ENCODE data around the gene STEAP3.
"Not testable (repeated sequence)": the region's sequence is repeated elsewhere in the genome, so short reads cannot be mapped to it uniquely, and the experiment has no call there.

Gene STEAP3

DNA sequence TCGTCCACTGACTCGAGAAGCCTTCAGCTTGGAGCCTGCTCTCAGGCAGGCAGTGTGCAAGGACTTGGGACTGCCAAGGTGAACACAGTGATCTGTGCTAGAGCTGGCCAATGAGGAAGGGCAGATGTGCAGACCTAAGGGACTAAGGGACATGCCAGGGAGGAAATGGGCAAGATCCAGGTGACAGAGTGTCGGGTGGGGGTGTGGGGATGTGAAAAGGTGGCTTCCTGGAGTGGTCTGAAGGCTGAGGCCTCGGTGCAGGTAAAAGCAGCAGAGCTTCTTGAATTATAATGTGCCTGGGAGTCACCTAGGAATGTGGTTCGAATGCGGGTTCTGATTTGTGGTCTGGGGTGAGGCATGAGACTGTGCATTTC, 42.0 kb downstream of the STEAP3 start:
- DNase-seq, result no peak

DNA sequence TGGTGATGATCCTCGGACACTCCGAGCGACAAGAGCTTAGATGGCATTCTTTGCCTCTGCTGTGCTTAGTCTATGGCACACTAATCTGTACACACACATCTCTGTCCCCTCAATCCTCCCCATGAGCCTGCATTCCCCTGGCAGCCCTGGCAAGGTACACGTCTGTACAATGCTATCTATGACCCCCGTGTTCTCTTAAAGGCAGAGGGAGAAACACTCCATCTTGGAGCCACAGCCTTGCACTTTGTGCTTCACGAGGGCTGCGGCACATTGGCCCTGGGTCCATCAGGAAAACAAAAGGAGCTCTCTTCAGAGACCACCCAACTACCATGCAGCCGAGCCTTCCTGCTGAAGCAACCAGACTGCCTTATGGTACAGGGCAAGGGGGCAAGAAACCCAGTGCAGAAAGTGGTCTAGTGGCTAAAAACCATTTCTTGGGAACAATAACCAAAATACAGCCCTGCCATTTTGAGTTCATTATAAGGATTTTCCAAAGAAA, 42.5 kb downstream of the STEAP3 start:
- DNase-seq, result no peak

DNA sequence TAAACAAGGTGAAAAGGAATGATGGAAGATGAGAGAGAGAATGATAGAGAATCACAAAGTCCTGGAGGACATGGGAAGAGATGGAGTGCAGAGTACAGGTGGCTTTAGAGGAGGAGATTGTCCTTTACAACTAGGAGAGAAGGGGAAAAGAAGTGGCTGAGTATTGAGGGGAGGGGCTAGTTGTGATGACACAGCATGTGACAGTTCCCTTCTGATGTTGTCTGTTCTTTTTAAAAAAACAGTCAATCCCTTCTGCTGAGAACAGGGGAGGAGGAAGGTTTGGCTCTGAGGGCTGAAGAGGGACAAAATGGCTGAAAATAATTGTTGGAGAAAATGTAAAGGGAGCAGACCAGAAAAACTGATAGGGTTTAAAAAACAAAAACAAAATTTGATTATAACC, 44.0 kb downstream of the STEAP3 start:
- DNase-seq, result no peak

DNA sequence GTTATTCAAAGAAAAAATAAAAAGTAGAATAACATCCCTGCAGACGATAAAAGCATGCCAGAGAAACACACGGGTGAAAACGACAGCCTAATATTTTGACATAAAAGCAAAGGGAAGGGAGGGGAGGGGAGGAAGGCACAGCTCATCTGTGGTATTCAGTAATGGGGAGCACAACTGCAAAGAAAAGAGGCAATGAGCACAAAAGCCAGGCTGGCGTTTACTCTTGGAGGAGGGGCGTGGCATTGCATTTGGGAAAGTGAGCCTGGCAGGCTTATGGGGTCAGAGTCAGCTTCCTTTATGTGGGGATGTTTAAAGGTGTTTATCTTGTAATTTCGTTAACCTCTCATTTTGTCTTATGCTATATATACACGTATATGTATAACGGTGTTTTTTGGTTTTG, 53.2 kb downstream of the STEAP3 start:
- no peak for DNase-seq

DNA sequence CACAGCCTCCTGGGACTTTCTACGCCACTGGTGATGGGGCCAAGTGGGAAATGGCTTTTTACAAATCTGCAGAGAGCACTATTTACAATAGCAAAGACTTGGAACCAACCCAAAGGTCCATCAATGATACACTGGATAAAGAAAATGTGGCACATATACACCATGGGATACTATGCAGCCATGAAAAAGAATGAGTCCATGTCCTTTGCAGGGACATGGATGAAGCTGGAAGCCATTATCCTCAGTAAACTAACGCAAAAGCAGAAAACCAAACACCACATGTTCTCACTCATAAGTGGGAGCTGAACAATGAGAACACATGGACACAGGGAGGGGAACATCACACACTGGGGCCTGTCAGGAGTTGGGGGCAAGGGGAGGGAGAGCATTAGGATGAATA, 54.8 kb downstream of the STEAP3 start:
- not testable (repeated sequence) for DNase-seq

DNA sequence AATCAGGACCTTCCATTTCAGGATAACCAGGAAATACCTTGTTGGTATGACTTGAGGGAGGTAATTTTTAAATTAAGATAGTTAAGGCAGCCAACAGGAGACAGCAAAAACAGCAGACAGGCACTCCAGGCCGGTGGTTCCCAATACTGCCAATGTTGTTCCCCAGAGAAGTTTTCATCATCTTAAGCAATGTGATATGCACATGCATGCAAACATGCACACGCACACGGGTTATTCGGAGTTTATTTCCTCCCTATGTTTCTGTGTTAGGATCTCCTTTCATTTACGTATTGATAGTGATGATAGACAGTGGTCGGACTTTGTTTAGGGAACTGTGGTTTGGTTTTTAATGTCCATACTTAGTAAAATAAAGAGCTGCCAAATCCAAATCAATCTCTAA, 55.3 kb downstream of the STEAP3 start:
- DNase-seq, result no peak

DNA sequence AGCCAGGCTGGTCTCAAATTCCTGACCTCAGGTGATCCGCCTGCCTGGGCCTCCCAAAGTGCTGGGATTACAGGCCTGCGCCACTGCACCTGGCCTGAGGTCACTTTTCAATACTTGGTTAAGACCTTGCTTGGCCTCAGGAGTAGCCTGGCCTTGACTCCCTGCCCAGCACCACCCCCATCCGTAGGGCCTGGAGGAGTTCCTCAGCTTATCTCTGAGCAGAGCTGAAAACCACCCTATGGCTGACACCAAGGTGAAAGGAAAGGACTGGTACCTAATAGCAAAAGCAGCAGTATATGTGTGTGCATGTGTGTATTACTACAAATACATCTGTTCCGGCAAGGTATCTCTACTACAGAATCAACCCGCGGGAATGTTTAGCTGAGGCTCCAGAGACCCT, 56.0 kb downstream of the STEAP3 start:
- DNase-seq, result no peak

DNA sequence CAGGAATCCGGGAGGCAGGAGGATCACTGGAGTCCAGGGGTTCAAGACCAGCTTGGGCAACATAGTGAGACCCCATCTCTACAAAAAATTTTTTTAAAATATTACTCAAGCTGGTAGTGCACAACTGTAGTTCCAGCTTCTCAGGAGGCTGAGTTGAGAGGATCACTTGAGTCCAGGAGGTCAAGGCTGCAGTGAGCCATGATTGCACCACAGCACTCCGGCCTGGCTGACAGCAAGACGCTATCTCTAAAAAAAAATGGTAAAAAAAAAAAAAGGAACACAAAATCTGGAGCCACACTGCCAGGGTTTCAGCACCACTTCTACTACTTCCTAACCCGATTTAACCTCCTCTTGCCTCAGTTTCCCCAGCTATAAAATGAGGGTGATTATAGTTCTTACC, 57.0 kb downstream of the STEAP3 start:
- no peak for DNase-seq

DNA sequence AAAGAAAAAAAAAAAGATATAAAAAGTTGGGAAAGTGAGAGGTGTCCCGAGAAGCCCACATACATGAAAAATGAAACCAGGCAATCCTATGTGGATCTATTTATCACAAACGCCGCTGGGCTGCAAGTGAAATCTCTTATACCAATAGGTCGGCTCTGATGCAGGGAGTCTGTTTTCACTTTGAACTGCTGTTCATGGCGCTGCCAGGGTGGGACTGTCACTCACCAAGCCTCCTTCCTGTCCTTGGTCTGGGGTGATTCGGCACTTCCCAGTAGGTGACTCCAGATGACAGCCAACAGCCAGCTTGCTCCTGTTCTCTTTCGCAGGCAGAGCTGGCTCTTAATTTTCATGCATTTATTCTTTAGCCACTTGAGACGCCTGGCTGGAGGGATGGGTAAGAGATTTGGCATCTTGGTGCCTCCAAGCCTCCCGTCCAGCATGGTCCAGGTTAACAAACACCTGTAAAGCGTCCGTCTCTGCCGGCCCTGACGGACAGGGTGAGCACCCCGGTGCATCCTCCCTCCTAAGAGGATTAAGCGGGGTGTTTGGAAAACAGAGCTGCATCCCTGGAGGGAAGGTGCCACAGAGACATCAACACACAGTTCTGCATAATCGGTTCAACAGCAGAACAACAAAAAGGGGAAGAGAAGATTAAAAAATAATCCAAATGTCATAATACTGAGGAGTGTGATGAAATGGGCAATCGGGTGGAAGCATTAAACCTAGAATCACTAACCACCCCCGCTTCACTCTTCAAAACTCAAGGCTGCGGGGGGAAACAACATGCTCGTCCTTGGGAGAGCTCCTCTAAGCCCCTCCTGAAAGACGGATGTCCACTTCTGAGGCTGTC, 58.7 kb downstream of the STEAP3 start:
- no peak for DNase-seq

DNA sequence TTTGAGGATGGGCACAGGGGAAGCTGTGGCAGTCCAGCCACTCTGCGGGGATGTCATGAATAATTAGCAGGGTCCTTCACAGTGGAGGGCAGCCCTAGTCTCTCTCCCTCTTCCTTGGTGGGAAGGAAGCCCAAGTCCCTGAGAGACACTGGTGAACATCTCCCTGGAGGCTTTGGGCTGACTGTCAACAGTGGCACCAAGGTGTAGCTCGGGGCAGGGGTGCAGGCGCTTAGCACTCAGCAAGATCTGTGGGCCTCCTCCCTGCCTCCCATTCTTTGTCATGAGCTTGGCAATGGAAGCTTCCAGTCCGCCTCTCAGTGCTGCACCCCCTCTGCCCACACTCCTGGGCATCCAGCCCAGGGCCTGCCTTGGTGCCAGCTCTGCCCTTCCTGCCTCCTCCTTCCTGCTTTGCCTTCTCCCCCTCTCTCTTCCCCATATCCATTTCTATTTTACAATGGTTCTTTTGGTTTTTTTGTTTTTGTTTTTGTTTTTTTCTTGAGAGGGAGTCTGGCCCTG, 59.4 kb downstream of the STEAP3 start:
- DNase-seq, result no peak

DNA sequence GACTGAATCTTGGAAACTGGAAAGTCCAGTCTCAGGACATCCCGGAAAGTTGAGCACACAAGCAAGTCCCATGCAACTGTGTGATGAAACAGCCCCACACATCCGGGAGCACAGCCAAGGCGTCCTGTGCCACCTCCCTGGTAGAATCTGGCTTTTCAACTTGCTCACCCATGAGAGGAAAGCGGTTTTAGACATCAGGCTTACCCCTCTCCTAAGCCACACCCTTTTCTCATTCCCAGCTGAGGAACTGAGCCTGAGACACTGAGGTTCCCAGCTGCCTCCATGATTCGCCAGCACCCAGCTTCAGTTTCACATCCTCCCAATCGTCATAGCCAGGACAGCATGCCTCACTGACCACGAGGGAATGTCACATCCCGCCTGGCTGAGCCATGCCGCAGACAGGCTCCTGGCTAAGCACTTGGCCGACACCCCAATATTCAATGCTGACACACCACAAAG, 60.3 kb downstream of the STEAP3 start:
- DNase-seq, result no peak

DNA sequence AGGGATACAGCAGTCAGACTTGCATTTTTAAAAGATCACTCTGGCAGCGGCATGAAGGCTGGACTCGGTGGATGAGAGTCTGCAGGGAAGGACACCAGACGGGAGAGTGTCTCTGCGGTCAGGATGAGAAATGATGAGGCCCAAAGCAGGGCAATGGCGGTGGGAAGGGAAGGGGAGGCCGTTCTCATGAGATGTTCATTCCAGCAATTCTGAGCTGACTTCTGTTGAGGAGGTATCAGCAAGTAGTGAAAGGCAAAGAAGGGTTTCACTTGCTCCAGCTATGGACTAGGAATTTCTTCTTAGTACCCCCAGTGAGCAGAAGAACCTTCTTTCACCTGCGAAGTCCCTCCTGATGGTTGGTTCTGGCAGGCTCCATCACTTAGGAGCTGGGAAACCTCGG, 63.0 kb downstream of the STEAP3 start:
- DNase-seq, result no peak

DNA sequence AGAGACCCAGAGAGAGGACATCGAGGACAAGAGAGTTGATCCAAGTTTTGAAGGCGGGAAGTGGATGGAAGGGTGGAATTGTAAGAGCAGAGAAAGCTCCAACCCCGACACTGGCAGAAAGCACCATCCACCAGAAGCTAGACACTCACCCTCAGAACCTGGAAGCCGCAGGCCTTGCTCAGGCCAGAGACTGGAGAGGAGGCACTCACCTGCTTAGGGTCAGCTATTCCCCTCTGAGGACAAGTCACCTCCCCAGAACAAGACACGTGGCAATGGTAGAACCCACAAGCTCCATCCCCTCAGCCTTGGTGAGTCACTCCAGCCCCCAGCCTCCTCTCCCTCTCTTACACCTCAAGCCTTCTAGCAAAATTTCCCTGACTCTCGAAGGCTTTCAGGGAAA, 64.9 kb downstream of the STEAP3 start:
- no peak for DNase-seq

DNA sequence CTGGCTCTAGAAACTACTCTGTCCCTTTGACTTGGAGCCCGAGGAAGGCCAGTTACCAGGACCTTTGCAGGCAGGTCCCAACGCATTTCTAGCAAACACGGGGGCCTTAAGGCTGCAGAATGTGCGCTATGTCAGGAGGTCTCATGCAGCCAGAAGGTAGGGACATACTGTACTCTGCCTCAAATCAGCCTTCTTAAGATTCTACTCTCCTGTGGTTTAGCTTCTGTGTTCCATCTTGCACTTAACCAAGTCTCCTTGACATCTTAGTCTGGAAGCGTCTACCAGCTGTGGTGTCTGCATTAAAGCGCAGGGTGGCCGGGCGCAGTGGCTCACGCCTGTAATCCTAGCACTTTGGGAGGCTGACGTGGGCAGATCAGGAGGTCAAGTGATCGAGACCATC, 65.5 kb downstream of the STEAP3 start:
- no peak for DNase-seq

DNA sequence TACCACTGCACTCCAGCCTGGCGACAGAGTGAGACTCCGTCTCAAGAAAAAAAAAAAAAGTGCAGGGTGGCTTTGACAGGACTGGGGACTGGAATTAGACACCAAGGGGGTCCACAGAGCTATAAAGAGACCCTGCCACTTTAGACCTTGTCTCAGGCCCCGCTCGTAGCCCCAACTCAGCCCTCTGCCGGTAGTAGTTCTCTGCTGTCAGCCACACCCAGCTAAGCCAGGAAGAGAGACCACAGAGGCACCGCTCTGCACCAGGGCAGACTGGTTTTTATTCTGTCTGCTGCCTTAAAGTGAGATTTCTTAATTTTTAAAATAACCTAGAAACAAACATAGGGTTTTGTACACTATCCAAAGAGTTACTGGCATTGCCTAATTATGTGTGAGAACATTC, 66.0 kb downstream of the STEAP3 start:
- DNase-seq, result no peak

DNA sequence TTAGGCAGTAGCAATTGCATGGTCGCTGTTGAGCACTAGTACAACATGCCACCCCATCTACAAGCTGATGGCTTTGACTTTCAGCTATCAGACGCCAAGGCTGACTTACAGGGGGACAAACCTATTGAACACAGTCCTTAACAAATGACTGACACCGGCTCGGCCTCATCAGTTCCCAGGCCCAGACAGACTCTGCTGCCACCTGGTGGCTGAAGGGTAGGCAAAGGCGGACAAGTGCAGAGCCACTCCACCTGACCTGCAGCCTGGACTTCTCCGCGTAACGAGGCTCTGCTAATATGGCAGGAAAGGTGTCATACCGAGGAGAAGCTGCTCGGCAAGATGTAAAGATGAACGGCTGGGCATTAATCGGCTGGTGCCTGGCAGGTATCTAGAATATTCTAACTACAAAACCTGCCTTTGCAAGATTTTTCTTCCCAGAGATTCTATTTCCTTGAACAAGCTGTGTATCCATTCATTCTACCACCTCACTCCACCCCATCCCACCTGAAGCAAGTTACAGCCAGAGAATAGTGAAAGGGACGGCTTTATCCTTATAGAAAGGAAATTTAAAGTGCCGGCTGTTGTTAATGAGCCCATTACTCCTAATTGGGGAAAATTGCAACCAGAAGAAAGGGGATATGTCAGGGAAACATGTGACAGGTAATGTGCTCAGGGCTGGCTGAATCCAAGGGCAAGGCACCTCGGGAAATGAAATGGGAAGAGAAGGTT, 67.4 kb downstream of the STEAP3 start:
- DNase-seq, result peak; percentile 77

DNA sequence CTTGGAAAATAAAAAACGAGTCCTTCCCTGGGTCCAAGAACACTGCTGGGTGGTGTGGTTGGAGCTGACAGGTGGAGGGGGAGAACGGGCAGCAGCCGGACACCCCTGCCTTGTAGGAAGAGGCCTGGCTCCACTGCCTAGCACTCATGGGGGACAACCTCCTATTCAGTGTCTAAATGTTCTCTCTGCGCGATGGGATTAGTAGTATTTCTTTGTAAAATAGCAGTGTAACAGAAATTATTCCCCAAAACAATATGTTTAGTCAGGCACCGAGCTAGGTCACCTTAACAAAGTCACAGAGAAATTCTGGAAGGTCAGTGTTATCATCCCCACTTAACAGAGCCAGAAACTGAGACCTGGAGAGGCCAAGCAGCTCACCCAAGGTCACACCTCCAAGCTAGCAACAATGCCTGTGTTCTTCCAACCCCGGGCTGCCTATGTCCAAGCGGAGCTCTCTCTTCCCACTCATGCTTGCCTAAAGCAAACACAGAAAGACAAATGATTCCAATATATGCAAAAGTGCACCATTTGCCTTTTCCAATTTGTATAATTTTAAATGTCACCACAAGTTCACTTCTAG, 68.0 kb downstream of the STEAP3 start:
- DNase-seq, result no peak

DNA sequence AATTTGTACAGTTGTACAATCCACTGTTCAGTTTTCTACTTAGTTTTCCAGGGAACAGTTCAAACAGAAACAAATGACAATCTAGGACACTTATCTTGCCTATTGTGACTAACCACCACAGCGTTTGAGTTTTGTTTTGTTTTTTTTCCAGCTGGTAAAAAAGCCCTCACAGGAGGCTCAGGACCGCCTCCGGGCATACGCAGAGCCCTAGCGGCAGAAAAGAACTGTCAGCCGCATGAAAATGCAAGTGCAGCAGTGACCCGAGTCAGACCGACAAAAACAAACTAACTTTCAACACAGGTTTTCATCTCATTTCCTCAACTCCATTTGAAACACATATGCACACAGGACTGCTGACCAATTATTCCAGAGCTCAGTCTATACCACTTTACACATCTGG, 68.6 kb downstream of the STEAP3 start:
- no peak for DNase-seq

DNA sequence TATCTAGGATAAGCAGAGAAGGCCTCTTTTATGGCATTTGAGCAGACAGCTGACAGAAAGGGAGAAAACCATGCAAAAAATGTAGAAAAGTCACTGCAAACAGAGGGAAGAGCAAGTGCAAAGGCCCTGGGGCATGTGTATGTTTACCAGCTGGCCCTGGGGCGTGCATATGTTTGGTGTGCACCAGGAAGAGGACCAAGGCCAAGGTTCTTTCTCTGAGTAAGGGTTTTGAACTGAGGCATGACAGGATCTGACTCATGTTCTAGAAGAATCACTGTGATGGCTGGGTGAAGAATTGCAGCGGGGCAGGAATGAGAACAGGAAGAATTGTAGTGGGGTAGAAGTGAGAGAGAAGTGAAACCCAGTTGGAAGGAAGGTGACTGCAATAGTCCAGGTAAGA, 69.6 kb downstream of the STEAP3 start:
- DNase-seq, result no peak

DNA sequence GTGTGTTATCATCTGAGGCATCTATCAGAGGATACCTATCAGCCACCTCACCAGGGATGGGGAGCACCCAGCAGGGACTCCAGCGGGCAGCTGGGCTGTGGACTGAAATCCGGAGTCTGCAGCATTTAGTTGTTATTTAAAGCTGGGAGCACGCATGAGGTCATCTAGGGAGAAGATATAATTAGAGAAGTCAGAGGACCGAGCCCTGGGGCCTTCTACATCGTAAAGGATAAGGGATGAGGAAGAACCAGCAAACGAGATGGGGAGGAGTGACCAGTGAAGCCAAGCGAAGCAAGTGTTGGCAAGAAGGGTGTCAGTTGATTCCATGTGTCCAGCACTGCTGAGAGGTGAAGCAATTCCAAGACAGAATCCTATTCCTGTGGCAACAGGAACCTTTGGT, 70.3 kb downstream of the STEAP3 start:
- DNase-seq, result no peak

DNA sequence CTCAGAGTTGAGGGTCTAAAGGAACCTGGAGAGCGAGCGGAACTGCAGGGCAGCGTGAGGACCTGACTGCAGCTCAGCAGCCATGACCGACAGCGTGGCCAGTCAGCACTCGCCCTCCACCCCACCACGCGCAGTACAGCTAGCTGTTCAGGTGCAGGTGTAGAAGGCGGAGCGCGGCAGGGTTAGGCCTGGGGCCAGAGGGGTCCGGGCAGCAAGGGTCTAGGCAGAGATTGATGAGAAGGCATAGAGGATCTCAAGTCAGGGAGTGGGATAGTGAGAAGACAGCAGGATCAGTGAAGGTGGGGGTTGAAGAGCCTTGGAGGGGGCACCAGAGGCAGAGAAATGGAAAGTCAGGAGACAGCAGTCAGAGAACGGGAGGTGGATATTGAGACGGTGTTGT, 71.0 kb downstream of the STEAP3 start:
- no peak for DNase-seq

DNA sequence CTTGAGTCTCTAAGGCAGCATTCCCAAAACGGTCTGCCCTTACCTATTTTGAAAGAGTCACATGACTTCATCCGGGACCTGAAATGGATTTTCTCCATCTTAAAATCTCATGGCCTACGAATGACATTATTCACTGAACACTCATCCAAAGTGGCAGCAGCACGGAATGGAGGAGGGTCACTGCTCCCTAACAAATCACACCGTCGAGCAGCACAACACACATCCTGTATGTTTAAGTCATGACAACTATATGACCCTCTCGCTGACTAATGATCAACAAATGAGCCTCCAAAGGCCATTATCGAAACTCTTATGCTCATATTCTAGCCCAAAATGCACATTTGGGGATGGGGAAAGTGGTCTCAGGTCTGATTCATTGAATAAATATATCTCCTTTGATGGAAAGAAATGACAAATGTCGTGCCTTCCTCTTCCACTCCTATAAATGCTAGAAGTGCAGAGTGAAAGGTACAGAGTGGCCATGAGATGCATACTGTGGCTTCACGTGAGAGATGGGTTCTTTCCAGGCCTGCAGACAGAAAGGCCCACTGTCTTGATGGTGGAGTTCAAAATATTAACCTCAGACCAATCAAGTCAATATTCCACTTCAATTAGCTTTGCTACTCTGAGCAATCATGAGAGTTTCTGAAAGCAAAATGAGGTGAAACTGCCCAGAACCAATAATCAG, 72.2 kb downstream of the STEAP3 start:
- no peak for DNase-seq

DNA sequence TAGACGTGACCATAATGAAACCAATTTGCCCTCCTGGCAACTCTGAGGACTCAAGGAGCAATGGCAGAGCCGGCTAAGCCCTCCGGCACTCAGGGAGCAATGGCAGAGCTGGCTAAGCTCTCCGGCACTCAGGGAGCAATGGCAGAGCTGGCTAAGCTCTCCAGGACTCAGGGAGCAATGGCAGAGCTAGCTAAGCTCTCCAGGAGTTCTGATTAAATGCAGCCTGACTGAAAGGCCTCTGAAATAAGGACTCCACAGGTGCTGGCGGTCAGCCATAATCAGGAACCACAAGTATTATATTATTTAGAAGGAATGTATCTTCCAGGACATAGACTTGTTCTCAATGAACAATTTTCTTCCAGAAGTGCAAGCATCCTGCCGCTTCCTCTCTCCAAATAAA, 77.8 kb downstream of the STEAP3 start:
- DNase-seq, result no peak

Data from NCI-H1105 (cell line).